Fibroblast of lung (primary cell): Measurements from ENCODE around the gene CETN2. TPM values are rescaled to one million over a fixed set of nuclear protein-coding genes. Genes with fewer than 3 reads are reported as not detected.
"Not testable (repeated sequence)": the region's sequence is repeated elsewhere in the genome, so short reads cannot be mapped to it uniquely, and the experiment has no call there.

Experiments used
- DNase-seq, 2 donors: peaks; one replicate each; pipeline versions ENCODE4 v3.0.0 to v3.0.0-alpha.2; 2010; ENCODE audit warnings: low read depth in 2 of 2
- H2AFZ ChIP-seq: 2 replicates; pipeline ENCODE4 v1.5.1; 2012; ENCODE audit warnings: low read length, control low read depth, inconsistent platforms
- H3K27ac ChIP-seq: 2 replicates; pipeline ENCODE4 v1.5.1; 2011; ENCODE audit warnings: low read length, control low read depth; ENCODE audit not compliant: insufficient read depth
- H3K27me3 ChIP-seq: 2 replicates; pipeline ENCODE4 v1.5.1; 2011; ENCODE audit warnings: mild to moderate bottlenecking, low read length; ENCODE audit not compliant: control insufficient read depth, insufficient read depth
- H3K36me3 ChIP-seq: 2 replicates; pipeline ENCODE4 v1.5.1; 2011; ENCODE audit warnings: low read length; ENCODE audit not compliant: control insufficient read depth, insufficient read depth
- H3K4me1 ChIP-seq: 2 replicates; pipeline ENCODE4 v1.5.1; 2011; ENCODE audit warnings: low read length; ENCODE audit not compliant: control insufficient read depth, insufficient read depth; ENCODE audit errors: extremely low read depth
- H3K4me2 ChIP-seq: 2 replicates; pipeline ENCODE4 v1.5.1; 2011; ENCODE audit warnings: low read length, control low read depth; ENCODE audit not compliant: insufficient read depth; ENCODE audit errors: extremely low read depth
- H3K4me3 ChIP-seq, 4 experiments: fragments of 200-600 bp in 1 of 4; sonication (generic) in 1 of 4; replicated peaks in 1 of 4; 2 replicates each; pipeline ENCODE4 v1.5.1; 2011 to 2016; ENCODE audit warnings: low read length in 4 of 4, low read depth in 3 of 4, mild to moderate bottlenecking in 3 of 4, control low read depth in 2 of 4, inconsistent platforms in 1 of 4, mixed read lengths in 1 of 4; ENCODE audit not compliant: insufficient read depth in 1 of 4; ENCODE audit errors: control extremely low read depth in 1 of 4
- H3K79me2 ChIP-seq: 2 replicates; pipeline ENCODE4 v1.5.1; 2012; ENCODE audit warnings: mild to moderate bottlenecking, low read length, inconsistent platforms; ENCODE audit not compliant: control insufficient read depth, insufficient read depth
- H3K9ac ChIP-seq: 2 replicates; pipeline ENCODE4 v1.5.1; 2011; ENCODE audit warnings: mild to moderate bottlenecking, low read length, control low read depth; ENCODE audit not compliant: insufficient read depth
- H3K9me3 ChIP-seq: 2 replicates; pipeline ENCODE4 v1.5.1; 2012; ENCODE audit warnings: low read depth, low read length; ENCODE audit not compliant: control insufficient read depth, insufficient read depth
- H4K20me1 ChIP-seq: 2 replicates; pipeline ENCODE4 v1.5.1; 2011; ENCODE audit warnings: low read length; ENCODE audit not compliant: control insufficient read depth, insufficient read depth; ENCODE audit errors: extremely low read depth
- CTCF ChIP-seq, 2 donors: IDR thresholded peaks in 1 of 2; conservative IDR thresholded peaks in 1 of 2; 1 replicate in 1 of 2; 2 replicates in 1 of 2; pipeline ENCODE4 v1.5.1; 2011 to 2012; ENCODE audit warnings: low read length in 2 of 2, control low read depth in 1 of 2, inconsistent platforms in 1 of 2, low read depth in 1 of 2, mild to moderate bottlenecking in 1 of 2
- EZH2 ChIP-seq: IDR thresholded peaks from 2 replicates; pipeline ENCODE4 v1.5.1; 2012; ENCODE audit warnings: low read length, control low read depth, mild to moderate bottlenecking; ENCODE audit errors: missing control alignments
- polyA plus RNA-seq, 2 donors: library from polyadenylated mRNA; depleted of rRNA in 1 of 2; stranded (reverse) in 1 of 2; unstranded in 1 of 2; fragments of >200 nt; gene quantifications; 2 replicates each; pipeline ENCODE4 v1.2.1, GENCODE V29; 2011 to 2012; ENCODE audit warnings: missing spikeins in 1 of 2
- total RNA-seq: library from RNA; depleted of rRNA; stranded (reverse); fragments of >200 nt; gene quantifications from 2 replicates; pipeline ENCODE4 v1.2.1, GENCODE V29; 2014

Gene CETN2
- total and polyA plus RNA-seq, 2 donors (not counting 1 experiment from before 2014, with no cell fraction given): 40.8 to 79.7 TPM

- Histone ChIP-seq H4K20me1 (no peaks in the 10 kb centered on the region), H3K27ac (no peak overlapping the region), H3K9ac (no peak overlapping the region), H3K4me2 (no peak overlapping the region), H3K4me3 (no peak overlapping the region), H3K9me3 (no peaks in the 10 kb centered on the region), H3K4me1 (no peaks in the 10 kb centered on the region), H2AFZ (no peak overlapping the region), H3K79me2 (no peaks in the 10 kb centered on the region), H3K36me3 (no peaks in the 10 kb centered on the region), H3K27me3 (no peaks in the 10 kb centered on the region)
- DNase-seq: no peak
- TF ChIP-seq CTCF (conservative IDR thresholded peaks at IDR 0.05 in 1 of 2, IDR thresholded peaks at IDR 0.05 in 1 of 2; ENCODE audit: low read depth in 1 of 2, low read length in 2 of 2) (no peak), EZH2 (no peak)
Measured at GRCh38 chrX:152798945-152799344, 31.6 kb downstream of the CETN2 start.

- H3K79me2 ChIP-seq, H3K9ac ChIP-seq, H3K4me1 ChIP-seq, H3K36me3 ChIP-seq, H2AFZ ChIP-seq, H3K27ac ChIP-seq, H4K20me1 ChIP-seq, H3K27me3 ChIP-seq, H3K9me3 ChIP-seq, H3K4me3 ChIP-seq, DNase-seq, H3K4me2 ChIP-seq: not testable (repeated sequence)
Measured at GRCh38 chrX:152787062-152787461, 43.5 kb downstream of the CETN2 start.

Other genes starting within 250 kb of the CETN2 start
- under 0.01 TPM in 1 of 2 replicates, not detected in the other for gene GABRQ, start 192.9 kb downstream of the CETN2 start, total RNA-seq
- 0.02 TPM in 1 of 2 replicates, not detected in the other for gene GABRQ, start 192.9 kb downstream of the CETN2 start, polyA plus RNA-seq
- not detected in 2 replicates for gene MAGEA3, start 132.0 kb downstream of the CETN2 start, total RNA-seq
- gene MAGEA3, start 132.0 kb downstream of the CETN2 start, polyA plus RNA-seq: not detected in 2 replicates
- not detected in 2 replicates for gene CSAG2, start 121.5 kb downstream of the CETN2 start, total RNA-seq
- not detected in 2 replicates for gene CSAG2, start 121.5 kb downstream of the CETN2 start, polyA plus RNA-seq
- gene MAGEA2B, start 116.1 kb downstream of the CETN2 start, total RNA-seq: not detected in 2 replicates
- gene MAGEA2B, start 116.1 kb downstream of the CETN2 start, polyA plus RNA-seq: not detected in 2 replicates
- gene CSAG1, start 97.0 kb downstream of the CETN2 start, total RNA-seq: not detected in 2 replicates
- not detected in 2 replicates for gene CSAG1, start 97.0 kb downstream of the CETN2 start, polyA plus RNA-seq
- gene MAGEA12, start 97.0 kb downstream of the CETN2 start, total RNA-seq: not detected in 2 replicates
- gene MAGEA12, start 97.0 kb downstream of the CETN2 start, polyA plus RNA-seq: not detected in 2 replicates
- not detected in 2 replicates for gene MAGEA2, start 76.9 kb downstream of the CETN2 start, total RNA-seq
- gene MAGEA2, start 76.9 kb downstream of the CETN2 start, polyA plus RNA-seq: not detected in 2 replicates
- not detected in 2 replicates for gene CSAG3, start 71.5 kb downstream of the CETN2 start, total RNA-seq
- gene CSAG3, start 71.5 kb downstream of the CETN2 start, polyA plus RNA-seq: not detected in 2 replicates
- not detected in 2 replicates for gene MAGEA6, start 61.1 kb downstream of the CETN2 start, total RNA-seq
- gene MAGEA6, start 61.1 kb downstream of the CETN2 start, polyA plus RNA-seq: not detected in 2 replicates
- gene NSDHL, start 306 bp upstream of the CETN2 start, total RNA-seq: 16.7 and 32.2 TPM in 2 replicates
- 43.5 and 48.8 TPM in 2 replicates for gene NSDHL, start 306 bp upstream of the CETN2 start, polyA plus RNA-seq
- 0.66 and 1.0 TPM in 2 replicates for gene ZNF185, start 67.3 kb upstream of the CETN2 start, total RNA-seq
- 2.3 and 4.2 TPM in 2 replicates for gene ZNF185, start 67.3 kb upstream of the CETN2 start, polyA plus RNA-seq
- not detected in 2 replicates for gene PNMA5, start 163.4 kb upstream of the CETN2 start, total RNA-seq
- gene PNMA5, start 163.4 kb upstream of the CETN2 start, polyA plus RNA-seq: not detected in 2 replicates
- 0.26 and 0.33 TPM in 2 replicates for gene PNMA3, start 225.7 kb upstream of the CETN2 start, total RNA-seq
- 0.03 TPM in 1 of 2 replicates, not detected in the other for gene PNMA3, start 225.7 kb upstream of the CETN2 start, polyA plus RNA-seq
- gene PNMA6A, start 241.7 kb upstream of the CETN2 start, total RNA-seq: 3.1 and 3.3 TPM in 2 replicates
- gene PNMA6A, start 241.7 kb upstream of the CETN2 start, polyA plus RNA-seq: 0.56 and 0.85 TPM in 2 replicates